HL-60 (cell line): Measurements from ENCODE around the gene RIPOR2.
"Not testable (repeated sequence)": the region's sequence is repeated elsewhere in the genome, so short reads cannot be mapped to it uniquely, and the experiment has no call there.

Experiments used
- DNase-seq, 2 experiments: peaks; one replicate each; pipeline ENCODE4 v3.0.0-alpha.2; 2010 to 2020; ENCODE audit warnings: low read depth in 1 of 2, low spot score in 1 of 2
- H3K27ac ChIP-seq: fragments of 250-450 bp; sonication (Bioruptor Pico); replicated peaks from 2 replicates; pipeline ENCODE4 v1.5.1; 2020; ENCODE audit warnings: mild to moderate bottlenecking, moderate library complexity
- H3K27me3 ChIP-seq: fragments of 250-450 bp; sonication (Bioruptor Pico); 2 replicates; pipeline ENCODE4 v1.5.1; 2021; ENCODE audit warnings: mild to moderate bottlenecking, moderate library complexity; ENCODE audit not compliant: insufficient read depth, poor library complexity, severe bottlenecking
- H3K4me3 ChIP-seq: replicated peaks from 2 replicates; pipeline ENCODE4 v1.5.1; 2011; ENCODE audit warnings: mild to moderate bottlenecking, control low read depth, low read length; ENCODE audit not compliant: insufficient read depth
- CTCF ChIP-seq: IDR thresholded peaks from one replicate; pipeline ENCODE4 v1.5.1; 2011; ENCODE audit warnings: low read length, control low read depth, inconsistent platforms; ENCODE audit not compliant: insufficient read depth
- GABPA ChIP-seq: IDR thresholded peaks from 2 replicates; pipeline ENCODE4 v1.6.1; 2012; ENCODE audit warnings: low read depth
- POLR2AphosphoS5 ChIP-seq: IDR thresholded peaks from 2 replicates; pipeline ENCODE4 v1.6.1; 2012; ENCODE audit warnings: low read depth
- REST ChIP-seq: IDR thresholded peaks from 2 replicates; pipeline ENCODE4 v1.6.1; 2012; ENCODE audit warnings: low read depth; ENCODE audit not compliant: insufficient replicate concordance
- SPI1 ChIP-seq: IDR thresholded peaks from 2 replicates; pipeline ENCODE4 v1.6.1; 2012; ENCODE audit warnings: low read depth, mild to moderate bottlenecking, borderline replicate concordance

RIPOR2 gene

GRCh38 chr6:24951811-24952299 is 16.1 kb upstream of the RIPOR2 start:
- DNase-seq = peak; percentile 59 to 93
- Histone ChIP-seq H3K27me3 (no peaks in the 10 kb centered on the region), H3K4me3 (no peak overlapping the region), H3K27ac (peak overlapping the region; percentile 56)
- TF ChIP-seq SPI1 = peak; percentile 72; the same call in 1 of the 2 replicates
- no peak for TF ChIP-seq CTCF
- no peak for TF ChIP-seq GABPA
- peak; percentile 33 for TF ChIP-seq REST
- peak; percentile 78 for TF ChIP-seq POLR2AphosphoS5

GRCh38 chr6:24950218-24950941 is 14.6 kb upstream of the RIPOR2 start:
- H3K27ac ChIP-seq = no peak overlapping the region
- no peak for DNase-seq
- H3K27me3 ChIP-seq = no peaks in the 10 kb centered on the region
- TF ChIP-seq CTCF (no peak), POLR2AphosphoS5 (no peak), SPI1 (no peak), GABPA (no peak), REST (no peak)
- H3K4me3 ChIP-seq = no peak overlapping the region

GRCh38 chr6:24949020-24949569 is 13.3 kb upstream of the RIPOR2 start:
- H3K4me3 ChIP-seq = no peak overlapping the region
- DNase-seq = no peak
- no peak overlapping the region for H3K27ac ChIP-seq
- H3K27me3 ChIP-seq = no peaks in the 10 kb centered on the region
- TF ChIP-seq REST = no peak
- TF ChIP-seq CTCF = no peak
- TF ChIP-seq POLR2AphosphoS5 = no peak
- TF ChIP-seq SPI1 = no peak
- TF ChIP-seq GABPA = no peak

- not testable (repeated sequence) for H3K27me3 ChIP-seq, H3K4me3 ChIP-seq, DNase-seq, H3K27ac ChIP-seq
Measured at GRCh38 chr6:24948261-24948660, 12.5 kb upstream of the RIPOR2 start.
